Spleen (tissue), 7 donors: Measurements from ENCODE around the gene RARG.

Experiments used
- CTCF ChIP-seq, 11 experiments: fragments of 200-600 bp in 7 of 11; fragments of 450-650 bp in 4 of 11; sonication (generic) in 4 of 11; IDR thresholded peaks in 8 of 11; conservative IDR thresholded peaks in 3 of 11; 1 replicate in 7 of 11; 2 replicates in 4 of 11; pipeline versions ENCODE4 v1.4.0 to v1.8.0; 2016 to 2021; ENCODE audit warnings: antibody characterized with exemption in 11 of 11, inconsistent platforms in 4 of 11, mild to moderate bottlenecking in 1 of 11
- POLR2AphosphoS5 ChIP-seq, 3 donors: sonication (generic); formaldehyde crosslinking; IDR thresholded peaks; one replicate each; pipeline ENCODE4 v1.5.1; 2017; ENCODE audit warnings: antibody characterized with exemption in 3 of 3
- donor health status: DM: no; HTN: no; CAD: no; lungs with moderate emphysema.
- donor health status: DM: no; HTN: no; CAD: no.
- donor health status: DM: no; HTN: no; CAD: no.

GRCh38 chr12:53225635-53226424, 6.2 kb downstream of the RARG start:
- no peak for TF ChIP-seq CTCF (IDR thresholded peaks at IDR 0.05 in 8 of 11, conservative IDR thresholded peaks at IDR 0.05 in 3 of 11)
- TF ChIP-seq POLR2AphosphoS5 (IDR thresholded peaks at IDR 0.05) = no peak
